Left kidney (tissue), 2 donors: ENCODE results near the gene MPPE1. TPM values are rescaled to one million over a fixed set of nuclear protein-coding genes. Genes with fewer than 3 reads are reported as not detected.
"Not testable (repeated sequence)": the region's sequence is repeated elsewhere in the genome, so short reads cannot be mapped to it uniquely, and the experiment has no call there.

Experiments used
- DNase-seq: peaks from one replicate; pipeline ENCODE4 v3.0.0-alpha.2; 2013
- polyA plus RNA-seq: library from polyadenylated mRNA; unstranded; fragments of 120-200 nt; gene quantifications from one replicate; pipeline ENCODE4 v1.2.1, GENCODE V29; 2013; ENCODE audit not compliant: insufficient read length

The MPPE1 gene
- polyA plus RNA-seq, 1 donor: 53.7 TPM

DNA sequence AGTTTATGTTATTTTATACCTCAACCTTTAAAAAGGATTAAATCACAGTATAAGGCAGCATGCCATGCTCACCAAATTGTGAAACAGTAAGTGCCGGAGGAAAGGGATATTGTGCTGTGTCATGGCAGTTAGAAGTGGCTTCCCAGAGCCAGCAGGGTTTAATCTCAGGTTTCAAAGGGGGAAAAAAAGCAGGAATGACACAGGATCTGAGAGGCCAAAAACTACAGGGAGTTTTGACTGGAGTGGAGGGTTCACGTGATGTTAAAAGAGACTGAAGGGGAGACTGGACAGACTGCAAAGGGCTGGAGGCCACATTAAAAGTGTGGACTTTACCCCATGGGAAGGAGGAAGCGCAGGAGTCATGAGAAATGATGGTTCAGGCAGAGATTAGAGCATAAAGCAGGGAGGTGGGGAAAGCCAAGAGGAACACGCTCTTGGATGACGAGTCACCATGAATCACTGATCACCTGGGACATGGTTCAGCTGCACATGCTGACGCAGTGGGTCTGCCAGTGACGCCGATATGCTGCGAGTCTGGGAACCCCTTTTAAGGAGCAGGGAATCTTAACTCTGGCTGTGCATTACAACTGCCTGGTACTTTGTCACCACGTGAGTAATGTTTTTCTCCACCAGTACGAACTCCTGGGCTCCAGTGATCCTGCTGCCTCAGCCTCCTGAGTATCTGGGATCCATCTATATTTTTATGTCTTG, 50.8 kb downstream of the MPPE1 start:
- peak; percentile 52 for DNase-seq

DNA sequence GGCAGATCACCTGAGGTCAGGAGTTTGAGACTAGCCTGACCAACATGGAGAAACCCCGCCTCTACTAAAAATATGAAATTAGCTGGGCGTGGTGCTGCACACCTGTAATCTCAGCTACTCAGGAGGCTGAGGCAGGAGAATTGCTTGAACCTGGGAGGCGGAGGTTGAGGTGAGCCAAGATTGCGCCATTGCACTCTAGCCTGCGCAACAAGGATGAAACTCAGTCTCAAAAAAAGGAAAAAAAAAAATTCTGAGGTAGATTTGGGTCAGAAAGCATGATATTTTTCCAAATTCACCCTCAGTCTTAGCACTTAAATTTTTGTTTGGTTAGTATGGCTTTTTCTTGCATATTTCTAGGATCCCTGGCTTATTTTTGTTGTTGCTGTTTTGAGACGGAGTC, 53.6 kb downstream of the MPPE1 start:
- not testable (repeated sequence) for DNase-seq

- peak; percentile 40 for DNase-seq
These were observed 56.2 kb downstream of the MPPE1 start for GRCh38 chr18:11851806-11852337.

DNA sequence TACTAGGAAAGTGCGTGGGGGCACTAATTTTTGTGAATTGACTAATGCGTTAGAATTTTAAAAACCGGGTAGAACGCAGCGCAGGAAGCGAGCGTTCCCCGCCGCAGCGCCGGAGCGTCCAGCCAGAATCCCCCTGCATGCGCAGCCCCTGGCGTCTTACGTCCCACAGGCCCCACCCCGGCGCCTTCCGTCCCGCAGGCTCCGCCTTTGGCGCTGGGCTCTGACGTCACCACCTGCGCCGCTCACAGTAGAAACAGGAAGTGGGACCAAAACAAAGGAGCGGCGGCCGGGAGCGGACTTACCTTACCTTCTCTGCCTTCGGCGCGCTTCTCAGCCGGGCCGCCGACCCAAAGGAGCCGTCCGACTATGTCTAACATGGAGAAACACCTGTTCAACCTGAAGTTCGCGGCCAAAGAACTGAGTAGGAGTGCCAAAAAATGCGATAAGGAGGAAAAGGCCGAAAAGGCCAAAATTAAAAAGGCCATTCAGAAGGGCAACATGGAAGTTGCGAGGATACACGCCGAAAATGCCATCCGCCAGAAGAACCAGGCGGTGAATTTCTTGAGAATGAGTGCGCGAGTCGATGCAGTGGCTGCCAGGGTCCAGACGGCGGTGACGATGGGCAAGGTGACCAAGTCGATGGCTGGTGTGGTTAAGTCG, 56.8 kb downstream of the MPPE1 start, which contains the start of gene CHMP1B:
TSS of gene CHMP1B (plus strand) at position 268 of the 660 bp plus-strand sequence. CDS start at position 367, 99 bp downstream.
- DNase-seq: peak; percentile 95

DNA sequence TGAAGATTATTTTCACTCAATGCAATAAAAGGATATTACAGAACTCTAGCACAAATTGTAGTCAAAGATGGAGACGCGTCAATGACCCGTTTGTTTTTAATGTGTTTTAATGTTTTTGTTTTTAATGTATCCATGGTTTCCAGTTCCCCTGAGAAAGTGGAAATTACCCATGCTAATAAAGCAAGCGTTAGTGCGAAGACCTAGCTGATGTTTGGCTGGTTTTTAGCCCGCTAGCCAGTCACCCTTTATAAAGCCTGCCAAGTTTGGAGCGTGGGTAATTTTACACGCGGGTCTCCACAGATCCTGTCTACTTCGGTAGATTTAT, 57.3 kb downstream of the MPPE1 start:
- DNase-seq: peak; percentile 64

DNA sequence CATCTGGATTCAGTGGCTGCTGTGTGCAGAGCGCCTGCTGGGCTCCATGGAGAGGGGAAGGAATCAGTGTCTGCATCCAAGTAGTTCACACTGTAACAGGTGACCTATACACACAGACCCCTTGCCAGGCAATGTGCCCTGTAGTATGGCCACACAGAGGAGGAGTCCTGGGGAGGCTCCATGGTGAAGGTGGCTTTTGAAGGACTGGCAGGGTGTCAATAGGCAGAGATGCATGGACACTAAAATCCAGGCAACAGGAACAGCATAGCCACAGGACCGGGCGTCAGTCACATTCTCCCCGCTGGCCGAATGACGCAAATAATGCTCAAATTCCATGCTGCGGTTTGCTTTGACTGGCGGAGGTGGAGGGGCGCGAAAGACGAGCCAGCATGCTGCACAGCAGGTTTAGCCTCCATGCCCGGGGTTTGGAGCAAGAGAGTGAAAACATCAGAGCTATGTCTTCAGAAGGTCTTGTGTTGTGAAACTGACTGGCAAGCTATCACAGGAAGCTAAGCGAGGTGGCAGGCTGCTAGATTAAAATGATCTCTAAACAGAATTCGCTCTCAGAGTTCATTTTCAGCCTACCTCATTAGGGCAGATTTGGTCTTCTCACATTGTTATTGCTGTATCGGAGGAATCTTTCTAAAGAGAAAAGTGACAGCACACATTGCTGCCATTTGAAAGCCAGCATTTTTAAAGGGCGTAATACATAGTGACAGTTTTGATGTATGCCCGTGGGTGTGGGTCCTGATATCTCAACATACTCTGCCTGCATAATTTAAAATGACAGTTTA, 58.1 kb downstream of the MPPE1 start:
- peak; percentile 54 for DNase-seq

- no peak for DNase-seq
These were observed 58.8 kb downstream of the MPPE1 start for GRCh38 chr18:11849279-11849678.

DNA sequence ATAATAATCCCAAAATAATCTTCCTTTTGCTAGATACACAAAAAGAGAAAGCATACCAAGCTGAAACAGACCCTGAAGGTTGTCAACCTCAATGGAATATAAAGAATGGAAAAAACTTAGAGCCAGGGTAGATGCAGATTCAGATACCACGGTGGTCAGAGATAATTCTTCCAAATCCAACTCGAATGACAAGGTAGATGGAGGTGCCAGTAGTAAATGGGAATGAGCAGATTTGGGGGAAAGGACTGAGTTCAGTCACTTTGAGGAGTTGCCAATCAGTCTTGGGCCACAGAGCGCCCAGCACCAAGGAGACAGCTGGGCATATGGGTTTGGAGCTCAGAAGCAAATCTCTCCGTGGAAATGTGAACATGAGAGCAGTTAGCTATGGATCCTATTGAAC, 60.3 kb downstream of the MPPE1 start:
- no peak for DNase-seq

- no peak for DNase-seq
These were observed 62.5 kb downstream of the MPPE1 start for GRCh38 chr18:11845654-11846053.

- no peak for DNase-seq
These were observed 63.7 kb downstream of the MPPE1 start for GRCh38 chr18:11844436-11844835.

DNA sequence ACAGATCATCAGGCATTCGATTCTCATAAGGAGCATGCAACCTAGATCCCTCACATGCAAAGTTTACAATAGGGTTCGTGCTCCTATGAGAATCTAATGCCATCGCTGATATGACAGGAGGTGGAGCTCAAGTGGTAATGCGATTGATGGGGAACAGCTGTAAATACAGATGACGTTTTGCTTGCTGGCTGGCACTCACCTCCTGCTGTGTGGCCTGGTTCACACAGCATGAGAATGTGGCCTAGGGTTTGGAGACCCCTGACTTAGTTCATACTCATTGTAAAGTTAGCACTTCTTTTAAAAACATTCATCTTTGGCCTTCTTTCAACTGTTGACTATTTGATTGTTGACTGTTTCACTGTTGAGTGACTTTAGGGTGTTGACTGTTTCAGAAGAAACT, 65.6 kb downstream of the MPPE1 start:
- no peak for DNase-seq

- DNase-seq: no peak
These were observed 67.6 kb downstream of the MPPE1 start for GRCh38 chr18:11840493-11840892.

DNA sequence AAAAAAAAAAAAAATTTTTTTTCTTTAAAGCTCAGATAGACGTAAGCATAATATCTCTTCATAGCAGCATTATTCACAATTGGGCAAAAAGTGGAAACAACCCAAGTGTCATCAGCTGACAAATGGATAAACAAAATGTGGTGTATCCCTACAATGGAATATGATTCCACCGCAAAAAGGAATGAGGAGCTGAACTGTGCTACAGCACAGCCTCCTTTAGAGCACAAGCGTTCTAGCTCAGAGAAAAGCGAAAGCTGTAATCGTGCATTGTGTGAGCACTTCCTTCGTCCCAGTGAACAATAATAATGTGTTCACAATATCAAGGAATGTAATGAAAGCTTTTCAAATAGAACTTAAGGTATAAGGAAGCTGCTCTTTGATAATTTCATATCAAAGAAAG, 68.6 kb downstream of the MPPE1 start:
- DNase-seq: no peak

DNA sequence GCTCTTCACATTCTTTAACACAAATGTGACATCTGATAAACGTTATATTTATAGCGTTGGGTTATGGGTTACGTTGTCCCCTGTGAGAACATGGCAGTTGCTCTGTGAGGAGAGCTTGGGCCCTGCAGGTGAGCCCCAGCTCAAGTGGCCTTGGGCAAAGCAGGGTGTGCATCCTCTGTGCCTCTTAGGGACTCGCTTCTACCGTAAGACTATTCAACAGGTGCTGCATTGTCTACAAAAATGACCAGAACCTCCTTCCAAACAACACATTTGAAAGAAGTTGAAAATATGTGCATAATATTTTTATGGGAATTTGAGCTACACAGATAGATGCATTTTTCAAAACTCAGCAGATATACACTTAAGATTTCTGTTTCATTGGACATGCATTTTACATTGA, 73.3 kb downstream of the MPPE1 start:
- DNase-seq: no peak

Other genes with a start within 250 kb of the MPPE1 start
- gene GNAL, start 219.1 kb downstream of the MPPE1 start, polyA plus RNA-seq: 4.9 TPM
- 43.1 TPM for gene CHMP1B, start 56.9 kb downstream of the MPPE1 start, polyA plus RNA-seq
- gene IMPA2, start 73.2 kb upstream of the MPPE1 start, polyA plus RNA-seq: 94.5 TPM
- gene ANKRD62, start 185.5 kb upstream of the MPPE1 start, polyA plus RNA-seq: 0.10 TPM